Neutrophil (primary cell): ENCODE data around the gene S1PR4.

Experiments used
- H3K27ac ChIP-seq: fragments of 200-600 bp; sonication (generic); 2 replicates; pipeline ENCODE4 v1.5.1; 2016; ENCODE audit warnings: mild to moderate bottlenecking, moderate library complexity
- H3K27me3 ChIP-seq: fragments of 200-600 bp; sonication (generic); 2 replicates; pipeline ENCODE4 v1.6.0; 2016; ENCODE audit warnings: mild to moderate bottlenecking
- H3K36me3 ChIP-seq: fragments of 200-600 bp; sonication (generic); 2 replicates; pipeline ENCODE4 v1.5.1; 2017
- H3K4me1 ChIP-seq, 2 experiments: fragments of 200-600 bp in 1 of 2; sonication (generic) in 1 of 2; 1 replicate in 1 of 2; 2 replicates in 1 of 2; pipeline versions ENCODE4 v1.5.1 to v1.6.1; 2013 to 2016; ENCODE audit warnings: low read depth in 1 of 2, low read length in 1 of 2, mild to moderate bottlenecking in 1 of 2, moderate library complexity in 1 of 2; ENCODE audit not compliant: control insufficient read depth in 1 of 2, insufficient read depth in 1 of 2
- H3K4me3 ChIP-seq, 2 experiments: fragments of 200-600 bp in 1 of 2; sonication (generic) in 1 of 2; 1 replicate in 1 of 2; 2 replicates in 1 of 2; pipeline ENCODE4 v1.5.1; 2013 to 2016; ENCODE audit warnings: low read depth in 1 of 2, low read length in 1 of 2, mild to moderate bottlenecking in 1 of 2, moderate library complexity in 1 of 2
- H3K9me3 ChIP-seq: fragments of 200-600 bp; sonication (generic); 2 replicates; pipeline ENCODE4 v1.5.1; 2016
- TF ChIP-seq, protein P1 (sequence below): fragments of 200-600 bp; sonication (generic); IDR thresholded peaks from 2 replicates; pipeline ENCODE4 v1.5.1; 2016; ENCODE audit warnings: antibody characterized with exemption

The S1PR4 gene

DNA sequence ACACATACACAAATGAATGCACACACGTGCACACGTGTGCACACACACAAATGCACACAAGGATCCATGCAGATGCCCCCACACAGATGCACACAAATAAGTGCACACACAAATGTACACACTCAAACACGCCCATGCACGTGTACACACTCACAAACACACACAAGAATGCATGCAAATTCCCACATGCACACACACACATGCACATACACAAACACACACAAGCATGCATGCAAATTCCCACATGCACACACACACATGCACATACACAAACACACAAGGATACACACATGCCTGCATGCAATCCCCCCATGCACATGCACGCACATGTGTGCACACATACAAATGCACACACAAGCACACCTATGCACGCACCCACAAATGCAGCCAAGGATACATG is 29.5 kb upstream of the S1PR4 start:
- no peaks in the 10 kb centered on the region for H3K27me3 ChIP-seq
- TF ChIP-seq, protein P1, sequence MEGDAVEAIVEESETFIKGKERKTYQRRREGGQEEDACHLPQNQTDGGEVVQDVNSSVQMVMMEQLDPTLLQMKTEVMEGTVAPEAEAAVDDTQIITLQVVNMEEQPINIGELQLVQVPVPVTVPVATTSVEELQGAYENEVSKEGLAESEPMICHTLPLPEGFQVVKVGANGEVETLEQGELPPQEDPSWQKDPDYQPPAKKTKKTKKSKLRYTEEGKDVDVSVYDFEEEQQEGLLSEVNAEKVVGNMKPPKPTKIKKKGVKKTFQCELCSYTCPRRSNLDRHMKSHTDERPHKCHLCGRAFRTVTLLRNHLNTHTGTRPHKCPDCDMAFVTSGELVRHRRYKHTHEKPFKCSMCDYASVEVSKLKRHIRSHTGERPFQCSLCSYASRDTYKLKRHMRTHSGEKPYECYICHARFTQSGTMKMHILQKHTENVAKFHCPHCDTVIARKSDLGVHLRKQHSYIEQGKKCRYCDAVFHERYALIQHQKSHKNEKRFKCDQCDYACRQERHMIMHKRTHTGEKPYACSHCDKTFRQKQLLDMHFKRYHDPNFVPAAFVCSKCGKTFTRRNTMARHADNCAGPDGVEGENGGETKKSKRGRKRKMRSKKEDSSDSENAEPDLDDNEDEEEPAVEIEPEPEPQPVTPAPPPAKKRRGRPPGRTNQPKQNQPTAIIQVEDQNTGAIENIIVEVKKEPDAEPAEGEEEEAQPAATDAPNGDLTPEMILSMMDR, result no peak
- H3K9me3 ChIP-seq, result no peaks in the 10 kb centered on the region
- H3K27ac ChIP-seq, result no peak overlapping the region
- H3K4me3 ChIP-seq, result no peak overlapping the region
- H3K4me1 ChIP-seq, result peaks cover 12 to 15% of the 10 kb centered on the region in 2 experiments
- peaks cover 37% of the 10 kb centered on the region for H3K36me3 ChIP-seq

DNA sequence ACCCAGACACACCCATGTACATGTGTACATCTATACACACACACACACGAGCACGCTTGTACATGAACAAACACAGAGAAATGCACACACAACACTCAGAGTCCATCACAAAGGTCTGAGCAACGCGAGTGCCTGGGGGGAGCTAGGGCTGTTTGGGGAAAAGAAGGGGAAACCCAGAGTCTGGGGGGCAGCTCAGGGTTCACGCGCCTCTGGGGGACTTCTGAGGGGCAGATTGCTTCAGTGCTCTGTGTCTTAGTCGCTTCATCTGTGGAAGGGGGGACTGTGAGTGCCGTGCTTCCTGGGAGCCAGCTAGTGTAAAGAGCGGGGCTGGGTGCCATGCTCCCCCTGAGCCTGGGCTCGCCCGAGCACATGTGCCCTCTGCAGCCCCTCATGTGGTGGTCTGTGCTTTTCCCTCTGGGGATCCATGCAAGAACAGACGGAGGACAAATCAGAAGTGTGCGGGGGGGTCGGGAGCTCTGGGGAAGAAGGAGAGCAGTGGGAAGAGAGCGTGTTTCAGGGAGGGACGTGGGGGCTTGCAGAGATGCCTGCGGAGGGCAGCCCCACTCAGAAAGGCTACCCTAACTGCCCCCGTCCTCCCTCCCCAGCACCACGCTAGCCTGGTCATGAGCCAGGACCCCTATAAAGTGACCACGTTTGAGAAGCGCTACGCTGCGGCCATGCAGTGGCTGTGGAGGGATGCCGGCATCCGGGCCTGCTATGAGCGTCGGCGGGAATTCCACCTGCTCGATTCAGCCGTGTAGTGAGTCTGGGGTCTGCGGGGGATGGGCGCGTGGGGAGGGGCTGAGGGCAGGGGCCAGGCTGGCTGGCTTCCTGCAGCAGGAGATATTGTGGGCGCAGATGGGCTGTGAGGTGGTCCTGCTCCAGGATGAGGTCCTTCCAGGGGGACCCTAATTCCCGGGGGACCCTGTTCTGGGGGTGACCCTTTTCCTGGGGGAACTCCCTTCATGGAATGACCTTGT is 28.8 kb upstream of the S1PR4 start:
- H3K27me3 ChIP-seq, result no peaks in the 10 kb centered on the region
- peaks cover 37% of the 10 kb centered on the region for H3K36me3 ChIP-seq
- no peaks in the 10 kb centered on the region for H3K9me3 ChIP-seq
- no peak overlapping the region for H3K27ac ChIP-seq
- peaks cover 17% of the 10 kb centered on the region in 2 experiments for H3K4me1 ChIP-seq
- TF ChIP-seq, protein P1, result no peak
- no peak overlapping the region for H3K4me3 ChIP-seq

DNA sequence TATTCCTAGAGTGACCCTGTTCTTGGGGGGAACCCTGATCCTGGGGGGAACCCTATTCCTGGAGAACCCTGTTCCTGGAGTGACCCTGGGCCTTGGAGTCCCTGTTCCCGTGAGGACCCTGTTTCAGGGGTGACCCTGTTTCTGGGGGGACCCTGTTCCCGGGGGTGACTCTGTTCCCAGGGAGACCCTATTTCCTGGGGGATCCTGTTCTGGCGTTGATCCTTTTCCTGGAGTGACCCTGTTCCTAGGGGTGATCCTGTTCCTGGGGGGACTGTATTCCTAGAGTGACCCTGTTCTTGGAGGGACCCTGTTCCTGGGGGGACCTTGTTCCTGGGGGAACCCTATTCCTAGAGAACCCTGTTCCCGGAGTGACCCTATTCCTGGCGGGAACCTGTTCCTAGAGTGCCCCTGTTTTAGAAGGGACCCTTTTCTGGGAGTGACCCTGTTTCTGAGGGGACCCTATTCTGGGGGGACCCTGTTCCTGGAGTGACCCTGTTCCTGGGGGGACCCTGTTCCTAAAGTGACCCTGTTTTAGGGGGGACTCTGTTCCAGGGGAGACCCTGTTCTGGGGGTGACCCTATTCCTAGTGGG is 27.7 kb upstream of the S1PR4 start:
- H3K9me3 ChIP-seq, result no peaks in the 10 kb centered on the region
- TF ChIP-seq, protein P1, result no peak
- H3K27ac ChIP-seq, result no peak overlapping the region
- H3K36me3 ChIP-seq, result peaks cover 39% of the 10 kb centered on the region
- no peaks in the 10 kb centered on the region for H3K27me3 ChIP-seq
- peaks cover 15 to 19% of the 10 kb centered on the region in 2 experiments for H3K4me1 ChIP-seq
- no peak overlapping the region for H3K4me3 ChIP-seq

DNA sequence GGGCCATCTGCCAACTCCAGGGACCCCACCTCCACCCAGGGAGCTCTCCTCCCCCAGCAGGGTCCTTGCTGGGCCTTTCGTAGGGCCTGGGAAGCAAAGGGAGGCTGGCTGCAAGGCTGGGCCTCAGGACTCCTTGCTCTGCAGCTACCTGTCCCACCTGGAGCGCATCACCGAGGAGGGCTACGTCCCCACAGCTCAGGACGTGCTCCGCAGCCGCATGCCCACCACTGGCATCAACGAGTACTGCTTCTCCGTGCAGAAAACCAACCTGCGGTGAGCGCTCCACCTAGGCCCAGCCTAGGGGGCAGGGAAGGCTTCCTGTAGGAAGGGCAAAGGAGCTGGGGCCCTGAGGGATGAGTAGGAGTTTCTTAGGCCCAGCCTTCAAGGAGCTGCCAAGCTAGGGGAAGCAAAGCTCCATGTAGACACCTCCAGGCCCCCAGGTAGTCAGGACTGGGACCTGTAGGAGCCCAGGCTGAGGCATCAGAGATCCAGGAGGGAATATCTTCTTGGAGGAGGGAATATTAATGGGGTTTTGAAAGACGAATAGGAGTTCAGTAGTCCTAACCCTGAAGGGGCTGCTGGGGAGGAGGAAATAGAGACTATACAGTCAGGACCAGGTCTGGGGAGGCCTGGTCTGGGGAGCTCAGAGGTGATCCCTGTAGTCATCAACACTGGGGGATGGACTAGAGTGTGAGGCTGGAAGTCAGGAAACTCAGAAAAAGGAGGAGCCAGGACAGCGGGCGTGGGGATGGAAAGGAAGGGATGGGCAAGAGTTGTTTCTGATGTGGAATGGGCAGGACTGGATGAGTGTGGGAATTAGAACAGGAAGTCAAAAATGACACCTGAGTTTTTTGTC is 26.8 kb upstream of the S1PR4 start:
- Histone ChIP-seq H3K9me3 (no peaks in the 10 kb centered on the region), H3K27me3 (no peaks in the 10 kb centered on the region), H3K4me3 (no peak overlapping the region), H3K36me3 (peaks cover 40% of the 10 kb centered on the region), H3K27ac (no peak overlapping the region), H3K4me1 (peaks cover 7 to 10% of the 10 kb centered on the region in 2 experiments)
- TF ChIP-seq, protein P1, result no peak

DNA sequence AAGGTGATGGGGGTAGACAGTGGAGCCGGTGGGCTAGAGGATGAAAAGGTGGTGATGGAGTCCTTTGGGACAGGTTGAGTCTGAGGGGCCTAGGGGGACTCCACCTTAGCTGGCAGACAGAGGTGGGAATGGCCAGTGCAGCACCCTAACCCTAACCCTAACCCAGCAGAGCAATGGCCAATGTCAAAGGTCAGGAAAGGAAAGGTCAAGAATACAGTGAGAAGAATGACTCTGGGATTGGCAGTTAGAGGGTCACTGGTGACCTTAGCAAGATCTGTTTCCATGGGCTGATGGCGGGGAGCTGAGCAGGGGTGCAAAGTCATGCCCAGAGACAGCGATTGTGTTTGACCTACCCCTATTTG is 26.2 kb upstream of the S1PR4 start:
- no peaks in the 10 kb centered on the region for H3K27me3 ChIP-seq
- peaks cover 7 to 9% of the 10 kb centered on the region in 2 experiments for H3K4me1 ChIP-seq
- no peak overlapping the region for H3K4me3 ChIP-seq
- H3K36me3 ChIP-seq, result peaks cover 43% of the 10 kb centered on the region
- TF ChIP-seq, protein P1, result no peak
- H3K27ac ChIP-seq, result no peak overlapping the region
- no peaks in the 10 kb centered on the region for H3K9me3 ChIP-seq
